Astrocyte (in vitro differentiated cells and primary cell): ENCODE measurements around the gene CDH22. TPM values are rescaled to one million over a fixed set of nuclear protein-coding genes. Genes with fewer than 3 reads are reported as not detected.
A peak's percentile ranks its signal among the peaks of the same experiment; 100 is the strongest.

Experiments used
- DNase-seq: peaks from one replicate; pipeline ENCODE4 v3.0.0-alpha.2; 2010; ENCODE audit warnings: low read depth
- FAIRE-seq: peaks from 2 replicates; lab custom pipeline; 2011; peaks lifted over from hg19 to GRCh38; lab: Jason Lieb, UNC
- H2AFZ ChIP-seq: 2 replicates; pipeline ENCODE4 v1.6.0; 2012; ENCODE audit warnings: low read depth, low read length, inconsistent platforms
- H3K27ac ChIP-seq: 2 replicates; pipeline ENCODE4 v1.5.1; 2011; ENCODE audit warnings: low read depth, low read length, inconsistent platforms
- H3K27me3 ChIP-seq: 2 replicates; pipeline ENCODE4 v1.6.0; 2011; ENCODE audit warnings: low read length, inconsistent platforms; ENCODE audit not compliant: insufficient read depth
- H3K36me3 ChIP-seq: 2 replicates; pipeline ENCODE4 v1.5.1; 2011; ENCODE audit warnings: low read length, inconsistent platforms; ENCODE audit not compliant: insufficient read depth
- H3K4me1 ChIP-seq: 2 replicates; pipeline ENCODE4 v1.5.1; 2011; ENCODE audit warnings: low read length, inconsistent platforms; ENCODE audit not compliant: insufficient read depth
- H3K4me2 ChIP-seq: 2 replicates; pipeline ENCODE4 v1.6.0; 2012; ENCODE audit warnings: low read length, inconsistent platforms
- H3K4me3 ChIP-seq: 2 replicates; pipeline ENCODE4 v1.5.1; 2011; ENCODE audit warnings: low read depth, mild to moderate bottlenecking, low read length, inconsistent platforms; ENCODE audit not compliant: insufficient read depth
- H3K79me2 ChIP-seq: 2 replicates; pipeline ENCODE4 v1.6.0; 2012; ENCODE audit warnings: mild to moderate bottlenecking, low read length, inconsistent platforms; ENCODE audit not compliant: insufficient read depth
- H3K9ac ChIP-seq: 2 replicates; pipeline ENCODE4 v1.6.0; 2012; ENCODE audit warnings: mild to moderate bottlenecking, low read length, inconsistent platforms
- H3K9me3 ChIP-seq: 2 replicates; pipeline ENCODE4 v1.5.1; 2012; ENCODE audit warnings: low read depth, mild to moderate bottlenecking, low read length, inconsistent platforms; ENCODE audit not compliant: insufficient read depth
- H4K20me1 ChIP-seq: 2 replicates; pipeline ENCODE4 v1.6.0; 2012; ENCODE audit warnings: low read length, inconsistent platforms; ENCODE audit not compliant: insufficient read depth
- H3K27ac Mint-ChIP-seq: one replicate; pipeline ENCODE4 v1.8.0; 2021; ENCODE audit warnings: mild to moderate bottlenecking, mixed read lengths; ENCODE audit not compliant: unreplicated experiment
- H3K27me3 Mint-ChIP-seq: one replicate; pipeline ENCODE4 v1.8.0; 2021; ENCODE audit warnings: low read depth, mixed read lengths; ENCODE audit not compliant: unreplicated experiment
- H3K36me3 Mint-ChIP-seq: one replicate; pipeline ENCODE4 v1.8.0; 2021; ENCODE audit warnings: low read depth, mixed read lengths; ENCODE audit not compliant: unreplicated experiment
- H3K4me1 Mint-ChIP-seq: one replicate; pipeline ENCODE4 v1.8.0; 2021; ENCODE audit warnings: low read depth, mixed read lengths; ENCODE audit not compliant: unreplicated experiment
- H3K4me3 Mint-ChIP-seq: one replicate; pipeline ENCODE4 v1.8.0; 2021; ENCODE audit warnings: mild to moderate bottlenecking, moderate library complexity, mixed read lengths; ENCODE audit not compliant: unreplicated experiment
- H3K9me3 Mint-ChIP-seq: one replicate; pipeline ENCODE4 v1.8.0; 2021; ENCODE audit warnings: mild to moderate bottlenecking, mixed read lengths; ENCODE audit not compliant: unreplicated experiment
- CTCF ChIP-seq: IDR thresholded peaks from 2 replicates; pipeline ENCODE4 v1.5.1; 2011; ENCODE audit warnings: low read depth, mild to moderate bottlenecking, inconsistent platforms, low read length, moderate library complexity; ENCODE audit not compliant: insufficient read depth
- EZH2 ChIP-seq: IDR thresholded peaks from 2 replicates; pipeline ENCODE4 v1.6.1; 2012; ENCODE audit warnings: mild to moderate bottlenecking, low read length, inconsistent platforms; ENCODE audit not compliant: insufficient read depth
- total RNA-seq: library from RNA; stranded (reverse); gene quantifications from 2 replicates; pipeline ENCODE4 v1.2.1, GENCODE V29; 2021

Gene CDH22
- total RNA-seq, 1 donor from 2014 or later, result not detected

- Mint-ChIP-seq H3K36me3 (no peaks in the 10 kb centered on the region), H3K27ac (no peak overlapping the region), H3K27me3 (peaks cover 41% of the 10 kb centered on the region), H3K9me3 (no peaks in the 10 kb centered on the region), H3K4me1 (peaks cover 17% of the 10 kb centered on the region), H3K4me3 (peak overlapping the region; percentile 50)
- H2AFZ ChIP-seq, result no peak overlapping the region
- no peak for TF ChIP-seq EZH2
- no peak for TF ChIP-seq CTCF
- H3K9me3 ChIP-seq, result no peaks in the 10 kb centered on the region
- H3K27me3 ChIP-seq, result peaks cover 37% of the 10 kb centered on the region
- H4K20me1 ChIP-seq, result peaks cover 4% of the 10 kb centered on the region
- H3K4me3 ChIP-seq, result no peak overlapping the region
- no peaks in the 10 kb centered on the region for H3K79me2 ChIP-seq
- no peak for DNase-seq
- peaks cover 8% of the 10 kb centered on the region for H3K4me1 ChIP-seq
- FAIRE-seq, result no peak
- no peak overlapping the region for H3K9ac ChIP-seq
- H3K36me3 ChIP-seq, result no peaks in the 10 kb centered on the region
- H3K4me2 ChIP-seq, result no peak overlapping the region
- H3K27ac ChIP-seq, result no peak overlapping the region
These were observed 94.1 kb downstream of the CDH22 start for GRCh38 chr20:46213946-46214823.

GRCh38 chr20:46212876-46213275, 95.4 kb downstream of the CDH22 start:
- Histone ChIP-seq H3K4me2 (no peak overlapping the region), H2AFZ (no peak overlapping the region), H3K27me3 (peaks cover 38% of the 10 kb centered on the region), H3K4me1 (peaks cover 8% of the 10 kb centered on the region), H3K36me3 (no peaks in the 10 kb centered on the region), H3K27ac (no peak overlapping the region), H4K20me1 (peaks cover 4% of the 10 kb centered on the region), H3K9me3 (no peaks in the 10 kb centered on the region), H3K9ac (no peak overlapping the region), H3K79me2 (no peaks in the 10 kb centered on the region), H3K4me3 (no peak overlapping the region)
- peaks cover 20% of the 10 kb centered on the region for H3K4me1 Mint-ChIP-seq
- TF ChIP-seq EZH2, result no peak
- no peak for TF ChIP-seq CTCF
- H3K9me3 Mint-ChIP-seq, result no peaks in the 10 kb centered on the region
- no peaks in the 10 kb centered on the region for H3K36me3 Mint-ChIP-seq
- FAIRE-seq, result no peak
- H3K4me3 Mint-ChIP-seq, result no peak overlapping the region
- no peak for DNase-seq
- H3K27ac Mint-ChIP-seq, result no peak overlapping the region
- peaks cover 47% of the 10 kb centered on the region for H3K27me3 Mint-ChIP-seq

GRCh38 chr20:46212252-46212651, 96.0 kb downstream of the CDH22 start:
- Mint-ChIP-seq H3K27me3 (peaks cover 52% of the 10 kb centered on the region), H3K4me1 (peaks cover 22% of the 10 kb centered on the region)

More at GRCh38 chr20:46212252-46212651, 96.0 kb downstream of the CDH22 start:
- DNase-seq (no peak), FAIRE-seq (no peak)
- Mint-ChIP-seq H3K4me3 (no peak overlapping the region), H3K9me3 (no peaks in the 10 kb centered on the region), H3K27ac (no peak overlapping the region), H3K36me3 (no peaks in the 10 kb centered on the region)
- Histone ChIP-seq H3K4me3 (no peak overlapping the region), H3K79me2 (no peaks in the 10 kb centered on the region), H3K9ac (no peak overlapping the region), H3K27me3 (peaks cover 37% of the 10 kb centered on the region), H3K4me2 (no peak overlapping the region), H3K36me3 (no peaks in the 10 kb centered on the region), H3K4me1 (peaks cover 11% of the 10 kb centered on the region), H4K20me1 (peaks cover 4% of the 10 kb centered on the region), H3K27ac (no peak overlapping the region), H2AFZ (no peak overlapping the region), H3K9me3 (no peaks in the 10 kb centered on the region)
- TF ChIP-seq CTCF, result no peak
- no peak for TF ChIP-seq EZH2
